ENCODE data around the gene PSRC1. TPM values are rescaled to one million over a fixed set of nuclear protein-coding genes. Genes with fewer than 3 reads are reported as not detected.

PSRC1 gene
- total and polyA plus RNA-seq, 2 of the 8 experiments (the other 6 are each of a cell fraction or from before 2014, with no cell fraction given), result 56.1 to 67.3 TPM

GRCh38 chr1:109258481-109259466 is 24.2 kb downstream of the PSRC1 start (continued):
- TF ChIP-seq NRF1 (IDR thresholded peaks at IDR 0.05; ENCODE audit: low read depth, low read length) (no peak), EZH2 (IDR thresholded peaks at IDR 0.05; ENCODE audit: low read depth, low read length, severe bottlenecking) (no peak), TEAD4 (IDR thresholded peaks at IDR 0.05; ENCODE audit: low read depth, low read length) (no peak), POLR2A (IDR thresholded peaks at IDR 0.05; ENCODE audit: control extremely low read depth in 1 of 2, low read depth in 2 of 2, low read length in 2 of 2) (no peak), PHF8 (conservative IDR thresholded peaks at IDR 0.05; ENCODE audit: low read depth, low read length) (no peak), TAF1 (IDR thresholded peaks at IDR 0.05; ENCODE audit: low read depth, low read length) (no peak), SP2 (IDR thresholded peaks at IDR 0.05; ENCODE audit: low read length) (no peak), HDAC6 (IDR thresholded peaks at IDR 0.05; ENCODE audit: low read depth, low read length) (no peak), JUND (IDR thresholded peaks at IDR 0.05; ENCODE audit: low read length) (no peak), YY1 (IDR thresholded peaks at IDR 0.05; ENCODE audit: low read depth, low read length) (no peak)
- TF ChIP-seq, protein P1, sequence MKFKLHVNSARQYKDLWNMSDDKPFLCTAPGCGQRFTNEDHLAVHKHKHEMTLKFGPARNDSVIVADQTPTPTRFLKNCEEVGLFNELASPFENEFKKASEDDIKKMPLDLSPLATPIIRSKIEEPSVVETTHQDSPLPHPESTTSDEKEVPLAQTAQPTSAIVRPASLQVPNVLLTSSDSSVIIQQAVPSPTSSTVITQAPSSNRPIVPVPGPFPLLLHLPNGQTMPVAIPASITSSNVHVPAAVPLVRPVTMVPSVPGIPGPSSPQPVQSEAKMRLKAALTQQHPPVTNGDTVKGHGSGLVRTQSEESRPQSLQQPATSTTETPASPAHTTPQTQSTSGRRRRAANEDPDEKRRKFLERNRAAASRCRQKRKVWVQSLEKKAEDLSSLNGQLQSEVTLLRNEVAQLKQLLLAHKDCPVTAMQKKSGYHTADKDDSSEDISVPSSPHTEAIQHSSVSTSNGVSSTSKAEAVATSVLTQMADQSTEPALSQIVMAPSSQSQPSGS (IDR thresholded peaks at IDR 0.05; ENCODE audit: low read length), result no peak
